Measurements from ENCODE around the gene ZNF217. TPM values are rescaled to one million over a fixed set of nuclear protein-coding genes. Genes with fewer than 3 reads are reported as not detected.

The ZNF217 gene
- total and polyA plus RNA-seq, 9 of the 15 experiments (the other 6 are each of a cell fraction or from before 2014, with no cell fraction given): 3.0 to 41.8 (median 16.8) TPM

GRCh38 chr20:53594068-53595017, 704 bp upstream of the ZNF217 start (continued):
- TF ChIP-seq FOXP4 (CRISPR knock-in tag; IDR thresholded peaks at IDR 0.05; ENCODE audit: borderline replicate concordance): no peak
- TF ChIP-seq FOXA1 (IDR thresholded peaks at IDR 0.05; ENCODE audit: borderline replicate concordance): no peak
- no peak for TF ChIP-seq FUS (optimal IDR thresholded peaks at IDR 0.05; ENCODE audit: low read depth, low read length)
- no peak for TF ChIP-seq TCF7L2 (IDR thresholded peaks at IDR 0.05; ENCODE audit: low read depth, low read length)
- no peak for TF ChIP-seq DLX4 (CRISPR knock-in tag; IDR thresholded peaks at IDR 0.05)

GRCh38 chr20:53592992-53593465, 610 bp downstream of the ZNF217 start:
- Histone ChIP-seq H3K4me2 (ENCODE audit: insufficient read depth, low read length) (peak overlapping the region; percentile 81), H3K36me3 (ENCODE audit: control insufficient read depth, insufficient read depth, low read length) (peaks cover 2% of the 10 kb centered on the region; the same call in 2 of the 3 replicates), H2AFZ (ENCODE audit: low read depth, low read length) (no peak overlapping the region), H4K20me1 (replicated peaks; ENCODE audit: control insufficient read depth, insufficient read depth, low read length) (no peaks in the 10 kb centered on the region), H3K4me3 (peak overlapping the region; percentile 90), H3K27me3 (ENCODE audit: control insufficient read depth in 2 of 2, insufficient read depth in 2 of 2, low read length in 2 of 2) (no peaks in the 10 kb centered on the region), H3K79me2 (ENCODE audit: control insufficient read depth, insufficient read depth, low read length) (peaks cover 84% of the 10 kb centered on the region), H3K9me1 (ENCODE audit: control insufficient read depth, insufficient read depth, low read length) (no peaks in the 10 kb centered on the region), H3K9ac (ENCODE audit: insufficient read depth in 1 of 2, low read depth in 2 of 2, low read length in 2 of 2) (peak overlapping the region; percentile 90 to 94), H3K9me3 (replicated peaks; ENCODE audit: control insufficient read depth, insufficient read depth, low read depth, low read length) (no peaks in the 10 kb centered on the region), H3K4me1 (replicated peaks in 1 of 2; ENCODE audit: control insufficient read depth in 2 of 2, insufficient read depth in 2 of 2, low read length in 2 of 2) (peaks cover 3 to 6% of the 10 kb centered on the region in 2 experiments; a peak in 3 of 5 replicates), H3K27ac (ENCODE audit: extremely low read depth, low read depth, low read length) (peak overlapping the region; percentile 93)
- CTCF ChIA-PET (ENCODE audit: low intra/inter-chr PET ratio): interaction anchor here (0.6 to 0.9 kb wide), 3 partner anchors 85 to 347 kb away, joined by 3 to 6 read pairs (median 5); no protein-coding TSS in a partner anchor
- POLR2A ChIA-PET: interaction anchor here (0.7 to 1.0 kb wide), 2 partner anchors 85 to 346 kb away, joined by 3 read pairs; no protein-coding TSS in a partner anchor
- WGBS (ENCODE audit: insufficient coverage, low coverage, missing lambda C conversion rate): 4% methylated on average over 22 of the region's 47 CpGs
- ATAC-seq (peak; percentile 4), DNase-seq (ENCODE audit: extremely low read depth in 1 of 4, low spot score in 3 of 4) (peak in 1 of 4 experiments; percentile 15), FAIRE-seq (no peak)
- intact Hi-C loops (cut with micrococcal nuclease): loop anchor here (2.0 to 5.0 kb wide), 3 partner anchors 14 to 344 kb away; no protein-coding TSS in a partner anchor
- in situ Hi-C loops (cut with MboI): no loop called here
- no TSS peak for BruUV-seq (replicated peaks)
- 0 out of 2 replicates have a peak, but pooled peaks have one; percentile 3 for TF ChIP-seq ARID4B (CRISPR knock-in tag; IDR thresholded peaks at IDR 0.05)
- TF ChIP-seq E2F8 (IDR thresholded peaks at IDR 0.05; ENCODE audit: low read depth, partially characterized antibody): no peak
